HuH-7 (cell line): ENCODE results near the gene FAM83C.

Experiments
- DNase-seq: peaks from one replicate; pipeline ENCODE4 v3.0.0; 2011; ENCODE audit warnings: low spot score

FAM83C gene

GRCh38 chr20:35298264-35298663 lies 6.0 kb upstream of the FAM83C start:
- DNase-seq = no peak

GRCh38 chr20:35297740-35298139 lies 5.5 kb upstream of the FAM83C start:
- no peak for DNase-seq

DNA sequence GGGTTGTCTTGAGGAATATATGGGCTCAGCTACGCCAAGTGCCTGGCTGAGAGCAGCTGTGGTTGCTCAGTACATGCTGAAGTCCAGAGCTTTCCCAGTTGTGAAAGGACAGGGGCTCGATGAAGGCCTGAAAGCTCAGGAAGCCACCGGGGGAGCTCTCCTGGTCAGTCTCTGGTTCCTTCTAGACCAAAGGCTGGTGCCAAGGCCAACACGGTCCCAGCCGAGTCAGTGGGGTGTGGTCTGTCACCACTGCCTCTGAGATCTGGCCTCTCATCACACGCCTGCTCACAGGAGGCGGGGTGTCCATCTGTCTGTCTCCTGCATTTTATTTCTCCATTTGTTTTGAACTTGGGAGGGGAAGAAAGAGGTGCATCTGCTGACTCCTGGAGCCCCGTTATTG lies 4.9 kb upstream of the FAM83C start:
- peak; percentile 68 for DNase-seq

DNA sequence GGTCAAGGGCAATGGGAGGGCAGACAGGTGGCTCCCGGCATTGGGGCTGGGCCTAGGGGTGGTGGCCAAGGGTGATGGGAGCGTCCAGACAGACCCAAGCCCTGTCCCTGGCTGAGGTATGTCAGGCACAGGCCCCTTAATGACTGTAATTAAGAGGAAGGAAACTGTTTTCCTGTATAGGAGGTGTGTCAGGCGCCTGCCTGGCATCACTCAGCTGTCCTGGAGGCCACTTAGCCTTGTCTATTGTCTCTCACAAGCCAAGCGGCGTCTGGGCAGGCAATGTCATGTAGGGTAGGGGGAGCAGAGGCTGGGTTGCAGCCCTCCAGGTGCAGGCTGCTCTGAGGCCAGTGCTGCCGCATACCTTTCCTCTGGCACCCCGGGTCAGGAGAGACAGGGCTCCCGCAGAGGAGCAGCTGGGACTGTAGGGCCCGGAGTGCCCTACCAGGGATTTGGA lies 3.9 kb upstream of the FAM83C start:
- DNase-seq = peak; percentile 11

DNA sequence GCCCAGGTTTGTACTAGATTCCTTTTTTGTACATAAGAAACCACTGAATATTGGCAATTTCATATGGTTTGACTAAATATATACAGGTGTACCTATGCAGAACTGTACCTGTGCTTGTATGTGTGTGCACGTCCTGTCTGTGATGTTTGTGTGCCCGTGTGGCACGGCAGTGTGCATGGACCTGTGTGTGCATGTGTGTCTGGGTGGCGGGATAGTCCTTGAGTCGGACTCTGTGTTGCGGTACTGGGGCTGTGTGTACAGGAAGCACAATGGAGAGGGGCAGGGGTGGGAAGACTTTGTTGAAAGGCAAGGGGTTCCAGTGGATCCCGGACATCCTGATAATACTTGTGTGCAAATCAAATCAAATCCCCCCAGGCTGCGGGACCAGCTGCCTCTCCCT lies 3.4 kb upstream of the FAM83C start:
- DNase-seq = no peak

GRCh38 chr20:35295058-35295457 lies 2.8 kb upstream of the FAM83C start:
- no peak for DNase-seq

DNA sequence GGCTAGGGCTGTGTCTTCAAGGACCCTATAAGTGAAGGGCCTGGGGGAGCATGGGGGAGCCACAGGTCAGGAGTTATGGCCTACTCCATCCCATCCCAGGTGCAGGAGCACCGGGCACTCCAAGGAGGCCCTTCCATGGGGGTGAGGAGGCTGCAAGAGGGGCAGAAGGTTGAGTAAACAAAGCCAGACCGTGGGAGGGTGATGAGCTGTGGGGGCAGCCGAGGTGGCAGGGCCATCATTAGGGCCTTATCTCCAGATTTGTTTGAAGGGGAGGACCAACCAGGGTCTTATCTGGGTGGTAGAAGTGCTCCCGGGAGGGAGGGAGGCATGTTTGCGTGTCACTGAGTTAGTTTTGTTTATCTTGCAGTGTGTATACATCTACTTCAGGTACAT lies 2.1 kb upstream of the FAM83C start:
- peak; percentile 80 for DNase-seq

GRCh38 chr20:35293303-35294292 lies 1.4 kb upstream of the FAM83C start:
- DNase-seq = peak; percentile 37

DNA sequence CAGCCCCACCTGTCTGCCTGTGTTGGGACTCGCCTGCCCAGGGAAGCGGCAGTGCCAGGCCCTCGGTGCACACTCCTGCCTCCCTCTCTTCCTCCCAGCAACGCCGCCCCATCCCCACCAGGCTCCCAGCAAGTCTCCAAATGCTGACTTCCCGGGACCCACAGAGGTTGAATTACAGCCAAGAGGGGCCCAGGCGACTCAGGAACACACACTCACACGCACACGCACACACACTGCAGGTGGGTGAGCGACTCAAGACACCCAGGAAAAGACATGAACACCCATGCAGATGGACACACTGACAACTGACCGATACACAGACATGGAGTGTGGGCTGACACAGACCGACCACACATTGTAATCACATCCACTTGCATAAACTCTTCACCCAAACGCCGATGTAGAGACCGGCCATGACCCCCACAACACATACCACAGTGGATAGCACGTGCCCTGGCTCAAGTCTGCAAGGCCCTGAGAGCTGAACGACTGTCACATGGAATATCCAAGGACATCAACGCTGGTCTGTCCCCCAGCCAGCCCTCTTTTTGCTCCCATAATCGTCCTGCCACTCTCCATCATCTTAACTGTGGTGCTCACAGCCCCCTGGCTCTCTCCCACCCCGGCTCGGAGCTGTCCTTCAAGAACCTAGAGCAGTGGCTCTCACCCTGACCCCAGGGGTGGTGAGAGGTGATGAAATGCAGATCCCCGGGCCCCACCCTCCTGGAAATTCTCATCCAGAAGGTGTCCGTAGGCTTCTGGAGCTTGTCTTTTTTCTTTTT lies 470 bp upstream of the FAM83C start:
- no peak for DNase-seq

DNA sequence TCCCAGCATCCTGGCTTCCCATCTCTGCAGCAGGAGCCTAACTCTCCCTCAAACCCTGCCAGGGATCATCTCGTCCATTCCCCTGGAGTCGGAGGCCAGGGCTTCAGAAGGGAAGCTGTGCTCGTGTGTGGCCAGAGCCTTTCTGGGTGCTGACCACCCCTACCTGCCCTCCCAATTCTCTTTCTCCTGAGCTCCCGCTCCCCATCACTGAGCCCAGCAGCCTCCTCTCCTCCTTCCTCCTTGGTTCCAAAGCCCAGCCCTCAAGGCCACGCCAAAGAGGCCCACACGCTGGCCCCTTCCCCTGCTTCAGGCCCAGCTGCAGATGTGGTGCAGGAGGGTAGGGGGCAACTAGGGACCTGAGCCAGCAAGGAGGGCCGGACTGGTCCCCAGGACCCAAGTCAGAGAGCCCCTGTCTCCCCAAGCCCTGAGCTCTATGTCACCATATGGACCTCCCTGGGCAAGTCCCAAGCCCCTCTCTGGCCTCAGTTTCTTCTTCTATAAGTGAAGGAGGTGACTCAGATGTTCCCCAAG lies 1.3 kb downstream of the FAM83C start:
- DNase-seq = no peak

- DNase-seq = no peak
Observed at GRCh38 chr20:35290186-35290886, 1.9 kb downstream of the FAM83C start.

DNA sequence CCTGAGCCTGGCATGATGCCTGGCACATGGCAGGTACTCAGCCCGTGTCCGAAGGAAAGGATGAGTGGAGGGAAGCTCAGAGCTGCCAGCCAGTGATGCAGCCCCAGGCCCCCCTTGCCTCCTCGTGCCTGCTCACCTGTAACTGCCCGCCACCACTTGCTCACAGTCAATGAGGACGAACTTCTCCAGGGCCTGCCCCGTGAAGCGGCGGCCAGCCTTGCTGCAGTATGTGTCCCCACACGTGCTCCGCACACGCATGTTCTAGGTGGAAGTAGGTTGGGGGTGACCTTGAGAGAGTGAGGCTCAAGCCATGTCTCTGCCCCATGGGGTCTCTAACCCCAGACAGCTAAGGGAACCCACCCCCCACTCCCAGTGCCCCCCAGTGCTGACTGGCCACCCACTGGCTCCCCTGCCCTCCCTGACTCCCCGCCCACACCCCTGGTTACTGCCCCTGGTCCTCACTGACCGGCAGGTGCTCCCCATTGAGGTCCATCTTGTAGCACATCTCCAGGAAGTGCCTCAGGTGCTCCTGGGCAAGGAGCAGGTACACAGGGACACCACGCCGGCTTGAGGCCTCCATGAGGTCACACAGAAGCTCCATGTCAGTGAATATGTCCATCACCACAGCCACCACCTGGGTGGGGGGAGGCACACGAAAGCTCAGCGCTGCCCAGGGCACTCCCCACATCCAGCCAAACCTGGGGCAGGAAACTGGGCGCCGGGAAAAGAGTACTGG lies 3.7 kb downstream of the FAM83C start:
- DNase-seq = no peak

DNA sequence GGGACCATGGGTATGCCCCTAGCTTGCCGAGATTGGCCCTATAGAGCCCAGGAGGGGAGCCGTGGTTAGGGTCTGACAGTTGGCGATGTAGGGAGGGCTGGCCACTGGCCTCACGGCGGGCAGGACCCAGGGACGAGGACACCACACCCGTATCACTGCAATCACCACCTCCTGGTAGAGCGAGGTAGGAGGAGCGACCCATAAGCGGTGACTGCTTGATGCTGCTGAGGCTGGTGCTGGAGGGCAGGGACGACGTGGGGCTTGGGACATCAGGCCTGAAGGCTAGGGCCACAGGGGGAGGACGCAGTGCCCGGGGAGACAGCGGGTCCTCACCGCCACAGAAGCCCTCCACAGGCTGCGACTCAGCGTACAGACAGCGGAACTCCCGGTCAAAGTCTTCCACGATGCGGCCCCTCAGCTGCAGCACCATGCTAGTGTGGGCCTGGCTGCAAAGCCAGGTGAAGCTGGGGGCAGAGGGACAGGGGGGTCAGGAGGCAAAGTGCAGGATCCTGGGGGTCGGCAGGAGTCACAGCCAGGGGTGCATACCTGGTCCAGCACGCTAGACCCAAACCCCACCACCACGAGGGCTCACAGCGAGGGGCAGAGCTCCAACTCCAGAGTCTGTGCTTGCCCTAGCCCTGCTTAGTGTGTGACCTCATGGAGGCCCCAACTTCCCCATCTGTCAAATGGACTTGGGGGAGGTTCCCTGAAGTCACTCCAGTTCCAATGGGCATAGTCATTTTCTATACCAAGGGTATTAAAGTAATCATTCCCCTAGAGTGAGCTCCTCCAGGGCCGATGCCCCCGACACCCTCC lies 4.5 kb downstream of the FAM83C start:
- DNase-seq = no peak

DNA sequence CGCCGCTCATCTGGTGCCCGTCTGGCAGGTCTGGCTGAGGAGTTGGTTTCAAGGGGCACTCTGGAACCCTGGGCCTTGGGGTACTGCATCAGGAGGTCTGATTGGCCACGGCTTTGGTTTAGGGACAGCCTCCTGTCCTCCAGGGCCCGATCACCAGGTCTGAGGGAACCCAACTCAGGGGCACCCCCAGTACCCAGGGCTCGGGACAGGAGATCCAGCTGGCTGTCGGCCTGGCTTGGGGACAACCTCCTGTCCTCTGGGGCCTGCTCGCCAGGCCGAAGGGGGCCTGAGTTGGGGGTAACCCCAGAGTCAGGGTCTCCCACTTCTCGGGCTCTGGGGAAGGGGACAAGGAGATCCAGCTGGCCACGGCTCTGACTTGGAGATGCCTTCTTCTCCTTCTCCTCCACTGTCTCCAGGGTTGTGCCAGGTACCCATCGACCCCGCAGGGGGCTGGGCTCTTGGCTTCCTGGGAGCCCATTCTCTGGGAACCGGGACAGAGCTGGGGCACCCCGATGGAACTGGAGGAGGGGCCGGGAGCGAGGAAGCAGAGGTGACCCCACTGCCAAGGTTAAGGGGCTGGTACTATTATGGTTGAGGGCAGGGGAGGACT lies 5.2 kb downstream of the FAM83C start:
- DNase-seq = no peak

- peak; percentile 96 for DNase-seq
Observed at GRCh38 chr20:35286077-35286898, 5.9 kb downstream of the FAM83C start.

GRCh38 chr20:35285806-35286076 lies 6.5 kb downstream of the FAM83C start:
- DNase-seq = no peak

DNA sequence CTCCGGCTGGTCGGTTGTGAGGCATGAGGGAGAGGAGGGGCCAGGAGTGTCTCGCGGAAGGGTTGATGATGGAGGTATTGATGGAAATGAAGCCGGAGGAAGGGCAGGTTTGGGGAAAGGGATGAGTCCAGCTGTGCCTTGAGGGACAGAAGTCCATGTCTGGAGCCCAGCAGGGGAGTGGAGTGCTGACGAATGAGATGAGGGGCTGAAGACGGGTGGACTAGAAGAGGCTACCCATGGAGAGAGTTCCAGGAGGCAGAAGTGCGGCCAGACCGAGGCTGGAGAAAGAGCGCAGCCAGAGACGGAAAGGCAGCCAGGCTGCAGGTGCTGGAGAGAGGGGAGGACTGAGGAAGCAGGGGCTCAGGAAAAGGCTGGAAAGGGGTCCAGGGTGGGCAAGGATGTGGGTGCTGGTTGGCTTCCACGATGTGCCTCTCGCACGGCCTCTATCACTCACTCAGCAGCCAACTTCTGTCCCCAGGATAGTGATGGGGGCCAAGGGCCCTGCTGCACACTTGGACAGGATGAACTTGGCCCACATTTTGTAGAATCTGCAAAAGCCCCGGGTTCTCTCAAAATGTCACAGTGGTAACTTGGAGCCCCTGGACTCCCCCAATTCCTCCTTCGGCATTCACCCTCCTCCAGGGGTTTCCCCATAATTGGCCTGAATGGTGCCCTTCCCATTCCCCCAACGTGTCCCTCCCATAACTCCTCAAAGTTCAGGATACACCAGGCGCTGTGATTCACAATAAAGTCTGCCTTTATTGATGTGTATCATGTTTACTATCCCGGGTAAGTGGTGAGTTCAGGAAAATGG lies 7.0 kb downstream of the FAM83C start:
- no peak for DNase-seq

- peak; percentile 99 for DNase-seq
Observed at GRCh38 chr20:35284267-35284991, 7.8 kb downstream of the FAM83C start, which contains the start of gene EIF6. EIF6 (minus strand) TSS chr20:35284772; CDS start chr20:35284487, 285 bp downstream.
